ENCODE measurements around the gene SRGAP2C. TPM values are rescaled to one million over a fixed set of nuclear protein-coding genes. Genes with fewer than 3 reads are reported as not detected.
"Not testable (repeated sequence)": the region's sequence is repeated elsewhere in the genome, so short reads cannot be mapped to it uniquely, and the experiment has no call there.

SRGAP2C gene
- total RNA-seq, 2 experiments from 2014 or later = 10.9 to 11.3 TPM

DNA sequence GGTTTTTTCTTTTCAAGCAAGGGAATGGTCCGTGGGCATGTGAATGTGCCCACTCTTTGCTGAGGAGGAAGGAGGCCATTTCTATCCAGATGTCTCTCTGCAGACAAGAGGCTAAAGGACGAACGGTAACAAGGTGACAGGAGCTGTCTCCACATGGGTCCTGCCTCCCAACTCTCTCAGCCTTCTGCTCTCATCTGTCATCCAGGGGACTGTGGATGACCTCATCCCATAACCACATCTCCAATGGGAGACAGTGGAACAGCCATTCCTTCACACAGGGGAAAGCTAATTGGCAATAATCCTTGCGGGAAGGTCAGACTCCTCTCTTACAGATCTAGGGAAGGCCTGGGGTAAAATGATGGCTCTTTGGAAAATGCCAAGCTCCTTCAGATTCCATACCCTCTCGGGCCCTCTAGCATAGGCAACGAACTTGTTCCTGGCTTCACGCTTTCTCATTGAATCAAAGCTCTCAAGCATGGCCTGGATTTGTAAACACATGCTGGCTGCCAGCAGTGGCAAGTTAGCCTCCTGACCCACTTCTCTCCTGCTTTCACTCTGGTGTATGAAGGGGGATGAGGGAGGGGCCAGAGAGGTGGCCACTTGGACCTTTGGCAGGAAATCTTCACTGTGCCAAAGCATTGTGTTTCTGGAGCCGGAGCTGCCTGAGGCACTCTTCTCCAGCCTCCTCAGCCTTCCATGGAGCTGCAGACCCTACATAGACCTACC lies 201.0 kb downstream of the SRGAP2C start:
- POLR2A ChIA-PET, CTCF ChIA-PET: not testable (repeated sequence)

DNA sequence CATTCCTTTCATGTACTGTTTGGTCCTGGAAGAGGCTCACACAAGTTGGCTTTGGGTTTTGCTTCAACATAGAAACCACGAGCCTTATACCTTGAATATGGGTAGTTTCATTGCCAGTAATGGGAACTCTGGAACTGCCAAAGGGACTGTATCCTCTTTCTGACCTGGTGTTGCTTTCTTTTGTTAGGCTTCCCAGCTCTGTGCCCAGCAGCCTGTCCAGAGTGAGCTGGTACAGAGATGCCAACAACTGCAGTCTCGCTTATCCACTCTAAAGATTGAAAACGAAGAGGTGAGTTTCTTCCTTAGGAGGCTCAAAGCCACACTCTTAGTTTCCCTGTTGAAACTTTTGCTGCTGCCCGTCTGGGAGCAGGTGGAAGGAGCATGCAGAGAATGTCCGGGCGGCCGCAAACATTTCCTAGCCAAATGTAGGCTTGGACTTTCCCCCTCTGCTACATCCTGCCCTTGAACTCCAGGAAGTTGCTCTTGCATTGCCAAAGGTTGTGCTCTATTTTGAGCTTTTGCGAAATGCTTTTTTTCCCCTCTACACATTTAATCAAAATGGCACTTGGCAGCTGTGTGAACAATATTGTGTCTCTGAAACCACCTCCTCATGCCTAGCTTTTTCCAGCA lies 201.7 kb downstream of the SRGAP2C start:
- H3K27ac Mint-ChIP-seq; H3K9me3 ChIP-seq (ENCODE audit: control insufficient read depth in 1 of 2, insufficient read depth in 1 of 2, low read length in 2 of 2); DNase-seq; H3K36me3 ChIP-seq (ENCODE audit: insufficient read depth, low read length); POLR2A ChIA-PET; H3K4me3 ChIP-seq (ENCODE audit: low read length); intact Hi-C loops (cut with DNase I, micrococcal nuclease); H3K4me1 ChIP-seq (ENCODE audit: insufficient read depth, low read length); H3K36me3 Mint-ChIP-seq (ENCODE audit: low read depth); H3K9me3 Mint-ChIP-seq; CTCF ChIA-PET; H3K4me1 Mint-ChIP-seq (ENCODE audit: low read depth); H3K27me3 Mint-ChIP-seq; ATAC-seq (ENCODE audit: poor library complexity); H3K27me3 ChIP-seq (ENCODE audit: control insufficient read depth in 1 of 2, insufficient read depth in 2 of 2, low read length in 2 of 2); H3K27ac ChIP-seq (ENCODE audit: low read depth in 1 of 2, low read length in 2 of 2); H3K4me3 Mint-ChIP-seq: not testable (repeated sequence)

More for the DNA sequence above, 201.0 kb downstream of the SRGAP2C start:
- H3K4me3 Mint-ChIP-seq; H3K9me3 Mint-ChIP-seq; H3K4me3 ChIP-seq (ENCODE audit: low read length); H3K36me3 Mint-ChIP-seq (ENCODE audit: low read depth); H3K27ac ChIP-seq (ENCODE audit: low read depth in 1 of 2, low read length in 2 of 2); H3K27me3 ChIP-seq (ENCODE audit: control insufficient read depth in 1 of 2, insufficient read depth in 2 of 2, low read length in 2 of 2); DNase-seq; H3K27me3 Mint-ChIP-seq; intact Hi-C loops (cut with DNase I, micrococcal nuclease); ATAC-seq (ENCODE audit: poor library complexity); H3K27ac Mint-ChIP-seq; H3K36me3 ChIP-seq (ENCODE audit: insufficient read depth, low read length); H3K4me1 Mint-ChIP-seq (ENCODE audit: low read depth); H3K9me3 ChIP-seq (ENCODE audit: control insufficient read depth in 1 of 2, insufficient read depth in 1 of 2, low read length in 2 of 2); H3K4me1 ChIP-seq (ENCODE audit: insufficient read depth, low read length): not testable (repeated sequence)

DNA sequence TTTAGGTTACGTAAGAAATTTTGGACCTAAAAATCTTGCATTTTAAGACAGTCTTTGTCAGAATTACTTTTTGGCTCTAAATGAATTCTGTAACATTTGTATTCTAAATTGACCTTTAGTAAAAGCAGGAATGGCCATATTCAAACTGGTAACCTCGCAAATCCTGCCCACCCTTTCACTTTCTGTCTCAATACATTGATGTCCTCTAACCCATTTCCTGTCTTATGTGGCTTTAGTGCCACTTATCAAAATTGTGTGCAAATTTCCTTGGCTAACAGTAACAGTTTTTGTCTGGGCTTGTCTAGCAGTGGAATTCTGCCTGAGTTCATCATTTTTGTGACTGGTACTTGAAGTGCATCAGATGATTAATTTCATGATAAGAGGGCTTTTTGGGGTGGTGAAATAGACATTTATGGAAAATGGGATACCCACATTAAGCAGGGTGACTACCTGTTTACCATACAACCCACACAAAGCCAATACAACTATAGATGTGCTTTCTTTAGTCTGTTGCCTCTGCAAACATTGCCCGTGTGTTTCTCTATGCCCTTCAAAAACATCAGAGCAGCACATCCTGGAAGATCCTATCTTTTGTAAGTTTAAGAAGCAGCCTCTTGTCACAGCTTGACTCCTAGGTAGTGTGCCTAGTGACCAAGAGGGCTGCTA lies 205.3 kb downstream of the SRGAP2C start:
- H3K36me3 ChIP-seq (ENCODE audit: insufficient read depth, low read length); H3K4me3 Mint-ChIP-seq; DNase-seq; H3K27ac Mint-ChIP-seq; H3K4me3 ChIP-seq (ENCODE audit: low read length); H3K27ac ChIP-seq (ENCODE audit: low read depth in 1 of 2, low read length in 2 of 2); H3K9me3 ChIP-seq (ENCODE audit: control insufficient read depth in 1 of 2, insufficient read depth in 1 of 2, low read length in 2 of 2); H3K27me3 Mint-ChIP-seq; intact Hi-C loops (cut with DNase I, micrococcal nuclease); H3K27me3 ChIP-seq (ENCODE audit: control insufficient read depth in 1 of 2, insufficient read depth in 2 of 2, low read length in 2 of 2); H3K9me3 Mint-ChIP-seq; H3K4me1 Mint-ChIP-seq (ENCODE audit: low read depth); CTCF ChIA-PET; H3K4me1 ChIP-seq (ENCODE audit: insufficient read depth, low read length); ATAC-seq (ENCODE audit: poor library complexity); POLR2A ChIA-PET; H3K36me3 Mint-ChIP-seq (ENCODE audit: low read depth): not testable (repeated sequence)

DNA sequence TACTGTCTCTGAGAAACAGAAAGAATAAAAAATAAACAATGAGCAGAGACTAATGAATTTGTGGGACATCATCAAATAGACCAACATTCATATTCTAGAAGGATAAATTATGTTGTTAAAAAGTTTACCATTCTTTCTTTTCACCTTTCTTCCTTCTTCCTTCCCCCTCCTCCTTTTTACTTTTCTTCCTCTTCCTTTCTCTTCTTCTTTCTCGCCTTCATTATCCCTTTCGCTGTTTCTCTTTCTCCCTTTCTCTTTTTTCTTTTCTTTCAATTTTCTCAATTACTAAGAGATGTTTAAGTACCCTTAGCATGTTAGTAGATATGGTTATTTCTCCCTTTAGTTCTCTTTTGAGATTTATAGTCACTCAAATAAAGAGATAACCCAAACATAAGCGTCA lies 207.4 kb downstream of the SRGAP2C start:
- intact Hi-C loops (cut with DNase I, micrococcal nuclease); H3K27ac Mint-ChIP-seq; H3K9me3 Mint-ChIP-seq; H3K4me3 Mint-ChIP-seq; H3K36me3 ChIP-seq (ENCODE audit: insufficient read depth, low read length); H3K27ac ChIP-seq (ENCODE audit: low read depth in 1 of 2, low read length in 2 of 2); POLR2A ChIA-PET; H3K27me3 Mint-ChIP-seq; H3K4me3 ChIP-seq (ENCODE audit: low read length); H3K9me3 ChIP-seq (ENCODE audit: control insufficient read depth in 1 of 2, insufficient read depth in 1 of 2, low read length in 2 of 2); ATAC-seq (ENCODE audit: poor library complexity); DNase-seq; H3K27me3 ChIP-seq (ENCODE audit: control insufficient read depth in 1 of 2, insufficient read depth in 2 of 2, low read length in 2 of 2); H3K4me1 ChIP-seq (ENCODE audit: insufficient read depth, low read length); H3K4me1 Mint-ChIP-seq (ENCODE audit: low read depth); CTCF ChIA-PET; H3K36me3 Mint-ChIP-seq (ENCODE audit: low read depth): not testable (repeated sequence)

DNA sequence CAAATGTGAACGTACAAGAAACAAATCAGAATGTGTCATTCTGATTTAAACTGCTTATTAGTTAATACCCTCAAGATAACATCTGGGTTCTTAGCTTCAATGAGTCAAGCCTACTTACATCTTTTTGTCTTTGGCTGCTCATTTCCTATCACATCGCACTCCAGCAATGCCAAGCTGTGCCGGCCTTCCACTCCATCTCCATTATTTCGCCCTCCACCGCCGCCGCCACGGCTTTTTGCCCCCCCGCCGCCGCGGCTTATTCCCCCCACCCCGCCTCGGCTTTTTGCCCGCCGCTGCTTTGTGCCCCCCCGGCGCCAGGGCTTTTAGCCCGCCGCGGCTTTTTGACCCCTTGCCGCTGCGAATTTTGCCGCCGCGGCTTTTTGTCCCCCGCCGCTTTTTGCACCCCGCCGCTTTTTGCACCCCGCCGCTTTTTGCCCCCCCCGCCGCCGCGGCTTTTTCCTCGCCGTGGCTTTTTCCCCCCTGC lies 211.0 kb downstream of the SRGAP2C start:
- H3K4me3 ChIP-seq (ENCODE audit: low read length) = peak overlapping the region; percentile 58
- peak in 6 of 14 experiments; percentile 0 to 26 (median 14) for DNase-seq
- H3K9me3 Mint-ChIP-seq; intact Hi-C loops (cut with DNase I, micrococcal nuclease); H3K27ac ChIP-seq (ENCODE audit: low read depth in 1 of 2, low read length in 2 of 2); H3K27me3 Mint-ChIP-seq; H3K4me1 ChIP-seq (ENCODE audit: insufficient read depth, low read length); H3K36me3 ChIP-seq (ENCODE audit: insufficient read depth, low read length); H3K36me3 Mint-ChIP-seq (ENCODE audit: low read depth); H3K27me3 ChIP-seq (ENCODE audit: control insufficient read depth in 1 of 2, insufficient read depth in 2 of 2, low read length in 2 of 2); ATAC-seq (ENCODE audit: poor library complexity); H3K9me3 ChIP-seq (ENCODE audit: control insufficient read depth in 1 of 2, insufficient read depth in 1 of 2, low read length in 2 of 2); POLR2A ChIA-PET; CTCF ChIA-PET; H3K4me1 Mint-ChIP-seq (ENCODE audit: low read depth): not testable (repeated sequence)
- Mint-ChIP-seq H3K27ac (peak overlapping the region; percentile 59), H3K4me3 (peak overlapping the region; percentile 92)

DNA sequence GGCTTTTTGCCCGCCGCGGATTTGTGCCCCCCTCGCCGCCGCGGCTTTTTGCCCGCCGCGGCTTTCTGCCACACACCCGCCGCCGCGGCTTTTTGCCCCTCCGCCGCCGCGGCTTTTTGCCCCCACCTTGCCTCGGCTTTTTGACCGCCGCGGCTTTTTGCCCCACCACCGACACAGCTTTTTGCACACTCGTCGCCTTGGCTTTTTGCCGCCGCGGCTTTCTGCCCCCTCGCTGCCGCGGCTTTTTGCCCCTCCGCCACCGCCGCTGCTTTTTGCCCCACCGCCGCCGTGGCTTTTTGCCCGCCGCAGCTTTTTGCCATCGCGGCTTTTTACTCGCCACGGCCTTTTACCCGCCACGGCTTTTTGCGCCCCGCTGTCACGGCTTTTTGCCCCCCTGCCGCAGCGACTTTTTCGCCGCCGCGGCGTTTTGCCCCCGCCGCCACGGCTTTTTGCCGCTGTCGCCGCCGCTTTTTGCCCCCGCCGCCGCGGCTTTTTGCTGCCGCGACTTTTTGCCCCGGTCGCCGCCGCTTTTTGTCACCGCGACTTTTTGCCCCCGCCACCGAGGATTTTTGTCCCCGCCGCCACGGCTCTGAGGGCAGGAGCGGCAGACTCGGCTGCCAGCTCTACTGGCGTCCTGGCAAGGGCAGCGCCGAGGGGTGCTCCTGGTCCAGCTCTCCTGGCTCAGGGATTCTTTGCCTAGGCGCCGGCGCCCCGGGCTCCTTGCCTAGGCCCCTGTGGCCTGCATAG lies 211.7 kb downstream of the SRGAP2C start:
- H3K4me3 ChIP-seq (ENCODE audit: low read length) = peak overlapping the region; percentile 58
- H3K27me3 Mint-ChIP-seq; H3K4me1 ChIP-seq (ENCODE audit: insufficient read depth, low read length); ATAC-seq (ENCODE audit: poor library complexity); intact Hi-C loops (cut with DNase I, micrococcal nuclease); CTCF ChIA-PET; H3K27ac ChIP-seq (ENCODE audit: low read depth in 1 of 2, low read length in 2 of 2); POLR2A ChIA-PET; H3K27me3 ChIP-seq (ENCODE audit: control insufficient read depth in 1 of 2, insufficient read depth in 2 of 2, low read length in 2 of 2); H3K9me3 ChIP-seq (ENCODE audit: control insufficient read depth in 1 of 2, insufficient read depth in 1 of 2, low read length in 2 of 2); H3K36me3 ChIP-seq (ENCODE audit: insufficient read depth, low read length): not testable (repeated sequence)
- H3K4me1 Mint-ChIP-seq (ENCODE audit: low read depth) = peaks cover 17% of the 10 kb centered on the region
- H3K27ac Mint-ChIP-seq = peak overlapping the region; percentile 62
- peak in 11 of 14 experiments; percentile 1 to 57 (median 33) for DNase-seq
- H3K4me3 Mint-ChIP-seq = peak overlapping the region; percentile 93
- peaks cover 16% of the 10 kb centered on the region for H3K36me3 Mint-ChIP-seq (ENCODE audit: low read depth)
- H3K9me3 Mint-ChIP-seq = peaks cover 13% of the 10 kb centered on the region

All from CD4-positive, alpha-beta T cell (primary cell).